Lung (tissue), 12 donors: ENCODE data around the gene SRRM4. TPM values are rescaled to one million over a fixed set of nuclear protein-coding genes. Genes with fewer than 3 reads are reported as not detected.

Experiments used
- ATAC-seq: fragments of 200-7000 bp; cut with Tn5 transposase; one replicate; pipeline ENCODE4 v1.9.1; 2020; ENCODE audit warnings: moderate number of reproducible peaks; ENCODE audit not compliant: insufficient read depth, low FRiP score
- DNase-seq, 3 donors: peaks; one replicate each; pipeline ENCODE4 v3.0.0-alpha.2; 2013 to 2017
- H3K27ac ChIP-seq, 2 donors: one replicate each; pipeline ENCODE4 v1.5.1; 2013; ENCODE audit warnings: mild to moderate bottlenecking in 2 of 2, moderate library complexity in 2 of 2, control low read depth in 1 of 2, inconsistent platforms in 1 of 2, low read depth in 1 of 2, low read length in 1 of 2
- H3K27me3 ChIP-seq, 3 donors: one replicate each; pipeline ENCODE4 v1.5.1; 2013; ENCODE audit warnings: low read length in 2 of 3; ENCODE audit not compliant: control insufficient read depth in 3 of 3, insufficient read depth in 3 of 3
- H3K36me3 ChIP-seq, 4 donors: one replicate each; pipeline ENCODE4 v1.5.1; 2013; ENCODE audit warnings: low read length in 4 of 4, mild to moderate bottlenecking in 1 of 4, moderate library complexity in 1 of 4; ENCODE audit not compliant: control insufficient read depth in 4 of 4, insufficient read depth in 4 of 4
- H3K4me1 ChIP-seq, 5 donors: one replicate each; pipeline ENCODE4 v1.5.1; 2013; ENCODE audit warnings: low read length in 5 of 5, mild to moderate bottlenecking in 2 of 5, moderate library complexity in 1 of 5; ENCODE audit not compliant: control insufficient read depth in 5 of 5, insufficient read depth in 5 of 5
- H3K4me3 ChIP-seq: one replicate; pipeline ENCODE4 v1.5.1; 2013; ENCODE audit warnings: mild to moderate bottlenecking, control low read depth, moderate library complexity
- H3K9ac ChIP-seq, 2 donors: one replicate each; pipeline ENCODE4 v1.5.1; 2013; ENCODE audit warnings: low read length in 2 of 2, control low read depth in 1 of 2; ENCODE audit not compliant: insufficient read depth in 1 of 2
- H3K9me3 ChIP-seq, 4 donors: one replicate each; pipeline ENCODE4 v1.5.1; 2013; ENCODE audit warnings: low read length in 3 of 4, mild to moderate bottlenecking in 1 of 4, moderate library complexity in 1 of 4; ENCODE audit not compliant: control insufficient read depth in 4 of 4, insufficient read depth in 3 of 4
- WGBS, 2 donors: extraction: QIAGEN DNeasy Blood & Tissue Kit; methylation state at CpG; one replicate each; pipeline ENCODE4 v1.1.7; 2013; 5-methylcytosine and 5-hydroxymethylcytosine counted together
- polyA plus RNA-seq, 2 donors: library from polyadenylated mRNA; stranded (reverse); fragments of 200-250 nt; gene quantifications; one replicate each; pipeline ENCODE4 v1.2.1, GENCODE V29; 2013
- total RNA-seq, 2 donors: library from RNA; depleted of rRNA in 1 of 2; stranded (reverse); fragments of >200 nt in 1 of 2; gene quantifications; one replicate each; pipeline ENCODE4 v1.2.1, GENCODE V29; 2014 to 2021
- TF ChIP-seq, protein P1 (sequence below): IDR thresholded peaks from 2 replicates; pipeline ENCODE4 v1.5.1; 2012; ENCODE audit warnings: mild to moderate bottlenecking; ENCODE audit errors: control extremely low read depth, extremely low read depth
- donor health status: control.
- donor health status: control.
- donor health status: Bipolar disorder and iron deficiency.
- donor health status: healthy.
- donor health status: DM: yes; HTN: yes; CAD: no.

The SRRM4 gene
- total and polyA plus RNA-seq, 4 donors = 0.01 to 0.20 (median 0.03) TPM

DNA sequence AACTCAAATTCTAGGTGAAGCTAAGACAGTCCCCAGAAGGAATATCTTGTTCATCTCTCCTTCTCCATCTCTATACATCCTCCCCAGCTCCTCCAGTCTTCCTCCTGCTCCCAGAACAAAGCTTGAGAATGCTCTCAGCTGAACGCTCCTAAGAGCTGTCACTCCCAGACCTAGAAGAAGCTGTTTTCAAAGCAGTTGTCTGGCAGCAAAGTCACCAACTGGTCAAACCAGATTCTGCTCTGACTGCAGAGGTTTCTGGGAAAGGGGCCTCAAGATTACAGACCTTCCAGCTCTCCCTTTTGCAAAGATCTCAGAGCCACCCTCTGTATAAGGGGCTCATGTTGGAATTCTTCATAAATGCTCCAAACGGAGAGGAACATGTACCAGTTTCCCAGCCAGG is 187.8 kb downstream of the SRRM4 start:
- peaks cover 0 to 3% (median 2%) of the 10 kb centered on the region in 3 donors for H3K27me3 ChIP-seq
- ATAC-seq (no peak), DNase-seq (peak in 2 of 3 donors; percentile 25 to 65)
- TF ChIP-seq, protein P1, sequence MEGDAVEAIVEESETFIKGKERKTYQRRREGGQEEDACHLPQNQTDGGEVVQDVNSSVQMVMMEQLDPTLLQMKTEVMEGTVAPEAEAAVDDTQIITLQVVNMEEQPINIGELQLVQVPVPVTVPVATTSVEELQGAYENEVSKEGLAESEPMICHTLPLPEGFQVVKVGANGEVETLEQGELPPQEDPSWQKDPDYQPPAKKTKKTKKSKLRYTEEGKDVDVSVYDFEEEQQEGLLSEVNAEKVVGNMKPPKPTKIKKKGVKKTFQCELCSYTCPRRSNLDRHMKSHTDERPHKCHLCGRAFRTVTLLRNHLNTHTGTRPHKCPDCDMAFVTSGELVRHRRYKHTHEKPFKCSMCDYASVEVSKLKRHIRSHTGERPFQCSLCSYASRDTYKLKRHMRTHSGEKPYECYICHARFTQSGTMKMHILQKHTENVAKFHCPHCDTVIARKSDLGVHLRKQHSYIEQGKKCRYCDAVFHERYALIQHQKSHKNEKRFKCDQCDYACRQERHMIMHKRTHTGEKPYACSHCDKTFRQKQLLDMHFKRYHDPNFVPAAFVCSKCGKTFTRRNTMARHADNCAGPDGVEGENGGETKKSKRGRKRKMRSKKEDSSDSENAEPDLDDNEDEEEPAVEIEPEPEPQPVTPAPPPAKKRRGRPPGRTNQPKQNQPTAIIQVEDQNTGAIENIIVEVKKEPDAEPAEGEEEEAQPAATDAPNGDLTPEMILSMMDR = no peak
- H3K27ac ChIP-seq = no peak overlapping the region
- 46 to 53% methylated on average over 2 of the region's 2 CpGs for WGBS, 2 donors
- no peaks in the 10 kb centered on the region for H3K9me3 ChIP-seq
- H3K9ac ChIP-seq = no peak overlapping the region
- no peaks in the 10 kb centered on the region for H3K4me1 ChIP-seq
- no peak overlapping the region for H3K4me3 ChIP-seq
- no peaks in the 10 kb centered on the region for H3K36me3 ChIP-seq

- 78 to 81% methylated on average over 5 of the region's 5 CpGs for WGBS, 2 donors
- ATAC-seq = no peak
Measured at GRCh38 chr12:119171291-119171690, 189.9 kb downstream of the SRRM4 start.

GRCh38 chr12:119171691-119172425 is 190.5 kb downstream of the SRRM4 start:
- H3K27ac ChIP-seq = no peak overlapping the region
- no peak for DNase-seq
- H3K9me3 ChIP-seq = no peaks in the 10 kb centered on the region
- H3K36me3 ChIP-seq = no peaks in the 10 kb centered on the region
- H3K27me3 ChIP-seq = no peaks in the 10 kb centered on the region
- H3K9ac ChIP-seq = no peak overlapping the region
- peaks cover 0 to 8% (median 0%) of the 10 kb centered on the region in 5 donors for H3K4me1 ChIP-seq
- H3K4me3 ChIP-seq = no peak overlapping the region
- TF ChIP-seq, protein P1 = no peak
- ATAC-seq = no peak
- WGBS, 2 donors = 83 to 84% methylated on average over 15 of the region's 15 CpGs

More at GRCh38 chr12:119171291-119171690, 189.9 kb downstream of the SRRM4 start:
- Histone ChIP-seq H3K9me3 (no peaks in the 10 kb centered on the region), H3K9ac (no peak overlapping the region), H3K36me3 (no peaks in the 10 kb centered on the region), H3K27ac (no peak overlapping the region), H3K27me3 (peaks cover 0 to 2% (median 0%) of the 10 kb centered on the region in 3 donors), H3K4me1 (peaks cover 0 to 4% (median 0%) of the 10 kb centered on the region in 5 donors), H3K4me3 (no peak overlapping the region)
- TF ChIP-seq, protein P1 = no peak
- no peak for DNase-seq
